Astrocyte of the spinal cord (primary cell): ENCODE results near the gene PPA1.
"Not testable (repeated sequence)": the region's sequence is repeated elsewhere in the genome, so short reads cannot be mapped to it uniquely, and the experiment has no call there.

Experiments
- DNase-seq: peaks from one replicate; pipeline ENCODE4 v3.0.0; 2011; ENCODE audit warnings: low read depth, low spot score
- H3K4me3 ChIP-seq: 2 replicates; pipeline ENCODE4 v1.5.1; 2011; ENCODE audit warnings: low read depth, mild to moderate bottlenecking, low read length, moderate library complexity
- in situ Hi-C: cut with HindIII; loops from 2 replicates; pipeline ENCODE4 v1.10.0; 2017; ENCODE audit warnings: low sequenced_read_pairs
- TF ChIP-seq, protein P1 (sequence below): IDR thresholded peaks from 2 replicates; pipeline ENCODE4 v1.5.1; 2012; ENCODE audit warnings: low read depth, mild to moderate bottlenecking, low read length, inconsistent platforms

PPA1 gene

GRCh38 chr10:70162151-70162891 is 70.9 kb downstream of the PPA1 start:
- H3K4me3 ChIP-seq = no peak overlapping the region
- TF ChIP-seq, protein P1, sequence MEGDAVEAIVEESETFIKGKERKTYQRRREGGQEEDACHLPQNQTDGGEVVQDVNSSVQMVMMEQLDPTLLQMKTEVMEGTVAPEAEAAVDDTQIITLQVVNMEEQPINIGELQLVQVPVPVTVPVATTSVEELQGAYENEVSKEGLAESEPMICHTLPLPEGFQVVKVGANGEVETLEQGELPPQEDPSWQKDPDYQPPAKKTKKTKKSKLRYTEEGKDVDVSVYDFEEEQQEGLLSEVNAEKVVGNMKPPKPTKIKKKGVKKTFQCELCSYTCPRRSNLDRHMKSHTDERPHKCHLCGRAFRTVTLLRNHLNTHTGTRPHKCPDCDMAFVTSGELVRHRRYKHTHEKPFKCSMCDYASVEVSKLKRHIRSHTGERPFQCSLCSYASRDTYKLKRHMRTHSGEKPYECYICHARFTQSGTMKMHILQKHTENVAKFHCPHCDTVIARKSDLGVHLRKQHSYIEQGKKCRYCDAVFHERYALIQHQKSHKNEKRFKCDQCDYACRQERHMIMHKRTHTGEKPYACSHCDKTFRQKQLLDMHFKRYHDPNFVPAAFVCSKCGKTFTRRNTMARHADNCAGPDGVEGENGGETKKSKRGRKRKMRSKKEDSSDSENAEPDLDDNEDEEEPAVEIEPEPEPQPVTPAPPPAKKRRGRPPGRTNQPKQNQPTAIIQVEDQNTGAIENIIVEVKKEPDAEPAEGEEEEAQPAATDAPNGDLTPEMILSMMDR = no peak
- DNase-seq = no peak
- in situ Hi-C loops = no loop called here

DNA sequence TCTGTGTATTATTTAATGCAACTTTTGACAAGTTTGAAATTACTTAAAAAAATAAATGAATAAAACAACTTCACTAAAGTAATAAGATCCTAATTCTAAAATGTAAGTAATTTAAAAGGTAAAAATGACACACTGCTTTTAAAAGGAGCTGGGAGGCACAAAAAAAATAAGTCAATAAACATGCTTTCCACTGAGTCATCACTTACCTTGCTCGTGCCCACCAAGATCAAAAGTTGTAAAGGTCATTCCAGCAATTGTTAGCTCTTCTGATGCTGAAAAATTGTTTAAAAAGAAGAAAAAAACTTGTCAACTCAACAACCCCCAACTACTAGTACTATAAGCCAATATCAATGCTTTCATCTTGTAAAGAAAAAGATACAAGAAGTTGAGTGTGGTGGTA is 72.4 kb downstream of the PPA1 start:
- TF ChIP-seq, protein P1 = no peak
- in situ Hi-C loops = no loop called here
- DNase-seq = no peak
- H3K4me3 ChIP-seq = no peak overlapping the region

DNA sequence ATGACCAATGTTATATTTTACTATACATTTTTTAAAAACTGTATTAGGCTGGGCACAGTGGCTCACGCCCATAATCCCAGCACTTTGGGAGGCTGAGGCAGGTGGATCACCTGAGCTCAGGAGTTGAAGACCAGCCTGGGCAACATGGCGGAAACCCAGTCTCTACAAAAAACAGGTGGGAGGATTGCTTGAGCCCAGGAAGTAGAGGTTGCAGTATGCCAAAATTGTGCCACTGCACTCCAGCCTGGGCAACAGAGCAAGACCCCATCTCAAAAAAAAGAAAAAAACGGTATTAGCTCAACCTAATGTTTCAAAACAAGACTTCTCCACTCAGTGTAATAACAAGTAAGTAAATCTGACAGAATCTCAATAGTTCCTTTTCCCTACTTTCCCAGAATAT is 73.9 kb downstream of the PPA1 start:
- H3K4me3 ChIP-seq, DNase-seq, in situ Hi-C loops: not testable (repeated sequence)

DNA sequence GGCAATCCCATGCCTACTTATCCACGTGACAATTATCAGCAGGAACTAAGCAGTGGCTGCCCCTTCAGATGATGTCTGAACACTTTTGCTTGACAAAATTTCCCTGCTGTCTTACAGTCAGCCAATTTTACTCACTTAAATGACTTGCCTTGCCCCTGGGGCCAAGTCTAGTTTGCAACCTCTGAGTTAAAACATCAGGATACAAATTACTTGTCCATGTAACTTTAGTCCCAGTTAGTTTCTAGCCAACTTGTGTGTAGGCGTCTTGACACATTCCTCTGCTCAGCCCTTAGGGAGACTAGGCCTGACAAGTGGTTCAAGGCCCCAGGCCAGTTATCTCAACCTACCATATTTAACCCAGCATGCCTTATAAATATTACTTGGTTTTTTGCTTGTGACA is 75.1 kb downstream of the PPA1 start:
- TF ChIP-seq, protein P1 = no peak
- in situ Hi-C loops = no loop called here
- no peak for DNase-seq
- no peak overlapping the region for H3K4me3 ChIP-seq

- TF ChIP-seq, protein P1 = no peak
- DNase-seq = no peak
- no peak overlapping the region for H3K4me3 ChIP-seq
- in situ Hi-C loops = no loop called here
These were observed 77.9 kb downstream of the PPA1 start for GRCh38 chr10:70155255-70155838.
